ENCODE measurements around the gene AQP4. TPM values are rescaled to one million over a fixed set of nuclear protein-coding genes. Genes with fewer than 3 reads are reported as not detected.

Gene AQP4
- total and polyA plus RNA-seq, 4 donors, result 0.07 to 0.42 (median 0.34) TPM

DNA sequence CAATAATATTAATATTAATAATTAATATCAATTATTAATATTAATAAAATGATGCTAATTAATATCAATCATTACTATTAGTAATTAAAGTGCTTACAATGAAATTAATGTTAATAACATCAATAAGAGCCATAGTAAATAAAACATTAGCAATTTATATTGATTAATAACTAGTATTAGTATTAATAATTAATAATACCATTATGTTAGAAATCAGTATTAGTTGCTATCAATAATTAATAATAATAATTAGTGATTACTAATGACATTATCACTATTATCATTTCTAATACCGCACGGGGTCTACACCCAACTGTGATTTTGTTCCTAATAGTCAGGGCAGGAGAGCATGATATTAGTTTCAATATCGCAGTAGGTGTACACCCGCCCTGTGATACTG, 22.8 kb upstream of the AQP4 start:
- no peak overlapping the region for H3K9ac ChIP-seq (ENCODE audit: low read depth in 1 of 2, low read length in 2 of 2)
- no peak for DNase-seq (ENCODE audit: low spot score)
- TF ChIP-seq FOXA2 (IDR thresholded peaks at IDR 0.05), result no peak
- no peak for TF ChIP-seq NR2F2 (IDR thresholded peaks at IDR 0.05)
- TF ChIP-seq SP1 (IDR thresholded peaks at IDR 0.05), result no peak
- no peak for TF ChIP-seq EGR1 (IDR thresholded peaks at IDR 0.05; ENCODE audit: low read depth in 2 of 2)
- H3K4me3 ChIP-seq (ENCODE audit: low read depth in 1 of 3, low read length in 3 of 3), result no peak overlapping the region
- no peaks in the 10 kb centered on the region for H3K4me1 ChIP-seq (ENCODE audit: control insufficient read depth in 4 of 4, insufficient read depth in 4 of 4, low read length in 3 of 4)
- no peaks in the 10 kb centered on the region for H3K36me3 ChIP-seq (ENCODE audit: control insufficient read depth in 4 of 4, insufficient read depth in 3 of 4, low read depth in 1 of 4, low read length in 3 of 4)
- no peaks in the 10 kb centered on the region for H3K9me3 ChIP-seq (ENCODE audit: control insufficient read depth in 4 of 4, low read length in 3 of 4)
- 96% methylated on average over 4 of the region's 4 CpGs for WGBS
- H3K27ac ChIP-seq (ENCODE audit: low read depth in 1 of 2, low read length in 2 of 2), result no peak overlapping the region
- no peaks in the 10 kb centered on the region for H3K27me3 ChIP-seq (ENCODE audit: control insufficient read depth in 4 of 4, insufficient read depth in 4 of 4, low read length in 3 of 4)

DNA sequence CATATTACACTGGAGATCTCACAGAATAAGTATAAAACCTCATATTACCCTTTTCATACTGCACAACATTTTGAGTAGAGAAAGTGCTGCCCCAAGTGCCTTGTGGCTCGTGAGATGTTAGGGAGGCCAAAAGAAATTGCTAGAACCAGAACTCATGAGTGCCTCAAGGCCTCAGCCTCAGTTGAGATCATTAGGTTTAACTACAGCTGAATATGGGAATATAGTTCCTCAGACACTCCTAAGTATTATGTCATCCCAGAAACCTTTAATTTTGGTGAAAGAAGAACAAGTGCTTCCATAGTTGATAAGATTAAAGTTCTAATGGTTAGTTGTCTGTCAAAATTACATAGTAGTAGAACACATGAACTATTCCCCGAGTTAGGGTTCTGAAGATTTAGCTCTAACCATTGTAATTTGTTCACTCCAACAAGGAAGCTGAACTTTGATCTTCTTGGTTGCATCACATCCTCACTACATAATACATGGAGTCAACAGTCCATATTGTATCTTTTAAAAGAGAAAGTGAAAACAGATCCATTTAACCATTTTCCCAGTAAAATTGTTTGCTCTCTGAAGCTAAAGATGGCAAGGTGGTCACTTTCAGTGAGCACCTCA, 9.6 kb upstream of the AQP4 start:
- TF ChIP-seq RAD21 (IDR thresholded peaks at IDR 0.05) (peak in 1 of 2 donors; percentile 12), FOXA1 (IDR thresholded peaks at IDR 0.05) (no peak), EGR1 (IDR thresholded peaks at IDR 0.05; ENCODE audit: low read depth in 2 of 2) (no peak), RXRA (IDR thresholded peaks at IDR 0.05) (peak in 1 of 2 donors; percentile 51), FOXA2 (IDR thresholded peaks at IDR 0.05) (peak; percentile 37), YY1 (IDR thresholded peaks at IDR 0.05) (peak; percentile 73), JUND (IDR thresholded peaks at IDR 0.05) (peak in 1 of 2 donors; percentile 49), HNF4G (IDR thresholded peaks at IDR 0.05) (peak; percentile 88), TAF1 (conservative IDR thresholded peaks at IDR 0.05) (no peak), GABPA (IDR thresholded peaks at IDR 0.05 in 1 of 2, conservative IDR thresholded peaks at IDR 0.05 in 1 of 2) (peak in 1 of 2 donors; percentile 50), NR2F2 (IDR thresholded peaks at IDR 0.05) (no peak), SP1 (IDR thresholded peaks at IDR 0.05) (peak; percentile 83), HNF4A (conservative IDR thresholded peaks at IDR 0.05) (peak; percentile 96 to 97)
- TF ChIP-seq, protein P1, sequence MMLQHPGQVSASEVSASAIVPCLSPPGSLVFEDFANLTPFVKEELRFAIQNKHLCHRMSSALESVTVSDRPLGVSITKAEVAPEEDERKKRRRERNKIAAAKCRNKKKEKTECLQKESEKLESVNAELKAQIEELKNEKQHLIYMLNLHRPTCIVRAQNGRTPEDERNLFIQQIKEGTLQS (IDR thresholded peaks at IDR 0.05), result peak; percentile 85
- TF ChIP-seq, protein P2, sequence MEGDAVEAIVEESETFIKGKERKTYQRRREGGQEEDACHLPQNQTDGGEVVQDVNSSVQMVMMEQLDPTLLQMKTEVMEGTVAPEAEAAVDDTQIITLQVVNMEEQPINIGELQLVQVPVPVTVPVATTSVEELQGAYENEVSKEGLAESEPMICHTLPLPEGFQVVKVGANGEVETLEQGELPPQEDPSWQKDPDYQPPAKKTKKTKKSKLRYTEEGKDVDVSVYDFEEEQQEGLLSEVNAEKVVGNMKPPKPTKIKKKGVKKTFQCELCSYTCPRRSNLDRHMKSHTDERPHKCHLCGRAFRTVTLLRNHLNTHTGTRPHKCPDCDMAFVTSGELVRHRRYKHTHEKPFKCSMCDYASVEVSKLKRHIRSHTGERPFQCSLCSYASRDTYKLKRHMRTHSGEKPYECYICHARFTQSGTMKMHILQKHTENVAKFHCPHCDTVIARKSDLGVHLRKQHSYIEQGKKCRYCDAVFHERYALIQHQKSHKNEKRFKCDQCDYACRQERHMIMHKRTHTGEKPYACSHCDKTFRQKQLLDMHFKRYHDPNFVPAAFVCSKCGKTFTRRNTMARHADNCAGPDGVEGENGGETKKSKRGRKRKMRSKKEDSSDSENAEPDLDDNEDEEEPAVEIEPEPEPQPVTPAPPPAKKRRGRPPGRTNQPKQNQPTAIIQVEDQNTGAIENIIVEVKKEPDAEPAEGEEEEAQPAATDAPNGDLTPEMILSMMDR (IDR thresholded peaks at IDR 0.05; ENCODE audit: low read depth, low read length, missing input control), result no peak
- TF ChIP-seq, protein P3, sequence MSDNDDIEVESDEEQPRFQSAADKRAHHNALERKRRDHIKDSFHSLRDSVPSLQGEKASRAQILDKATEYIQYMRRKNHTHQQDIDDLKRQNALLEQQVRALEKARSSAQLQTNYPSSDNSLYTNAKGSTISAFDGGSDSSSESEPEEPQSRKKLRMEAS (IDR thresholded peaks at IDR 0.05), result peak; percentile 37
- TF ChIP-seq, protein P4, sequence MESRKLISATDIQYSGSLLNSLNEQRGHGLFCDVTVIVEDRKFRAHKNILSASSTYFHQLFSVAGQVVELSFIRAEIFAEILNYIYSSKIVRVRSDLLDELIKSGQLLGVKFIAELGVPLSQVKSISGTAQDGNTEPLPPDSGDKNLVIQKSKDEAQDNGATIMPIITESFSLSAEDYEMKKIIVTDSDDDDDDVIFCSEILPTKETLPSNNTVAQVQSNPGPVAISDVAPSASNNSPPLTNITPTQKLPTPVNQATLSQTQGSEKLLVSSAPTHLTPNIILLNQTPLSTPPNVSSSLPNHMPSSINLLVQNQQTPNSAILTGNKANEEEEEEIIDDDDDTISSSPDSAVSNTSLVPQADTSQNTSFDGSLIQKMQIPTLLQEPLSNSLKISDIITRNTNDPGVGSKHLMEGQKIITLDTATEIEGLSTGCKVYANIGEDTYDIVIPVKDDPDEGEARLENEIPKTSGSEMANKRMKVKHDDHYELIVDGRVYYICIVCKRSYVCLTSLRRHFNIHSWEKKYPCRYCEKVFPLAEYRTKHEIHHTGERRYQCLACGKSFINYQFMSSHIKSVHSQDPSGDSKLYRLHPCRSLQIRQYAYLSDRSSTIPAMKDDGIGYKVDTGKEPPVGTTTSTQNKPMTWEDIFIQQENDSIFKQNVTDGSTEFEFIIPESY (IDR thresholded peaks at IDR 0.05), result no peak
- TF ChIP-seq, protein P5, sequence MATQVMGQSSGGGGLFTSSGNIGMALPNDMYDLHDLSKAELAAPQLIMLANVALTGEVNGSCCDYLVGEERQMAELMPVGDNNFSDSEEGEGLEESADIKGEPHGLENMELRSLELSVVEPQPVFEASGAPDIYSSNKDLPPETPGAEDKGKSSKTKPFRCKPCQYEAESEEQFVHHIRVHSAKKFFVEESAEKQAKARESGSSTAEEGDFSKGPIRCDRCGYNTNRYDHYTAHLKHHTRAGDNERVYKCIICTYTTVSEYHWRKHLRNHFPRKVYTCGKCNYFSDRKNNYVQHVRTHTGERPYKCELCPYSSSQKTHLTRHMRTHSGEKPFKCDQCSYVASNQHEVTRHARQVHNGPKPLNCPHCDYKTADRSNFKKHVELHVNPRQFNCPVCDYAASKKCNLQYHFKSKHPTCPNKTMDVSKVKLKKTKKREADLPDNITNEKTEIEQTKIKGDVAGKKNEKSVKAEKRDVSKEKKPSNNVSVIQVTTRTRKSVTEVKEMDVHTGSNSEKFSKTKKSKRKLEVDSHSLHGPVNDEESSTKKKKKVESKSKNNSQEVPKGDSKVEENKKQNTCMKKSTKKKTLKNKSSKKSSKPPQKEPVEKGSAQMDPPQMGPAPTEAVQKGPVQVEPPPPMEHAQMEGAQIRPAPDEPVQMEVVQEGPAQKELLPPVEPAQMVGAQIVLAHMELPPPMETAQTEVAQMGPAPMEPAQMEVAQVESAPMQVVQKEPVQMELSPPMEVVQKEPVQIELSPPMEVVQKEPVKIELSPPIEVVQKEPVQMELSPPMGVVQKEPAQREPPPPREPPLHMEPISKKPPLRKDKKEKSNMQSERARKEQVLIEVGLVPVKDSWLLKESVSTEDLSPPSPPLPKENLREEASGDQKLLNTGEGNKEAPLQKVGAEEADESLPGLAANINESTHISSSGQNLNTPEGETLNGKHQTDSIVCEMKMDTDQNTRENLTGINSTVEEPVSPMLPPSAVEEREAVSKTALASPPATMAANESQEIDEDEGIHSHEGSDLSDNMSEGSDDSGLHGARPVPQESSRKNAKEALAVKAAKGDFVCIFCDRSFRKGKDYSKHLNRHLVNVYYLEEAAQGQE (IDR thresholded peaks at IDR 0.05), result peak; percentile 53
- peak overlapping the region; percentile 11 to 60 for H3K27ac ChIP-seq (ENCODE audit: low read depth in 1 of 2, low read length in 2 of 2)
- H3K4me3 ChIP-seq (ENCODE audit: low read depth in 1 of 3, low read length in 3 of 3), result no peak overlapping the region
- WGBS, result 57% methylated on average over 2 of the region's 2 CpGs
- peaks cover 0 to 6% (median 2%) of the 10 kb centered on the region in 4 donors for H3K4me1 ChIP-seq (ENCODE audit: control insufficient read depth in 4 of 4, insufficient read depth in 4 of 4, low read length in 3 of 4)
- H3K36me3 ChIP-seq (ENCODE audit: control insufficient read depth in 4 of 4, insufficient read depth in 3 of 4, low read depth in 1 of 4, low read length in 3 of 4), result no peaks in the 10 kb centered on the region
- no peak for DNase-seq (ENCODE audit: low spot score)
- no peaks in the 10 kb centered on the region for H3K9me3 ChIP-seq (ENCODE audit: control insufficient read depth in 4 of 4, low read length in 3 of 4)
- H3K27me3 ChIP-seq (ENCODE audit: control insufficient read depth in 4 of 4, insufficient read depth in 4 of 4, low read length in 3 of 4), result no peaks in the 10 kb centered on the region
- H3K9ac ChIP-seq (ENCODE audit: low read depth in 1 of 2, low read length in 2 of 2), result peak overlapping the region in 1 of 2 donors; percentile 50

Measured in liver (tissue), 9 donors.